Activated CD4-positive, alpha-beta T cell treated with anti-CD3 and anti-CD28 coated beads, Interleukin-2, Interleukin-6, amounts not matched to agents 100 ng/mL and 50 ng/mL, durations not matched to agents 16 hours and 8 hours (primary cell): ENCODE measurements around the gene RPH3AL.
"Not testable (repeated sequence)": the region's sequence is repeated elsewhere in the genome, so short reads cannot be mapped to it uniquely, and the experiment has no call there.

Experiments used
- DNase-seq: peaks from one replicate; pipeline ENCODE4 v3.0.0-alpha.2; 2020

The RPH3AL gene

DNA sequence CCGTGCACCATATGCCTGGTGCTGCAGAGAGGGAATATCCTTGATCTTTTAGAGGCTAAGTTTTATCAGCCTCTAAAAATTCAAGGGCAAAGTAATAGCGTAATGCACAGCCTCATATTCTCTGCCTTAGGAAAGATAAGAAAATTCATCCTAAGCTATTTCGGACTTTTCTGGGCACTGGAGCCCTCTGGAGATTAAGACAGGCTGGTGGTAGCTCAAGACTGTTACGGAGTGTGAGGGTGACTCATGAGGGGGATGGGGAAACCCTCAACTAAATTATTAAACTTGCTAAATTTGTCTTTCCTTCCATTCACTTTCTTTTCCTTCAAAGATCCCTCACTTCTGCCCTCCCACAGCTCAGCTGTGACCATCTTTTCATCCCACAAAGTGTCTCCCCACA is 73.3 kb downstream of the RPH3AL start:
- DNase-seq, result no peak

GRCh38 chr17:278676-279059 is 73.9 kb downstream of the RPH3AL start:
- no peak for DNase-seq

GRCh38 chr17:278055-278675 is 74.4 kb downstream of the RPH3AL start:
- DNase-seq, result no peak

- DNase-seq, result no peak
These were observed 77.7 kb downstream of the RPH3AL start for GRCh38 chr17:274902-275301.

DNA sequence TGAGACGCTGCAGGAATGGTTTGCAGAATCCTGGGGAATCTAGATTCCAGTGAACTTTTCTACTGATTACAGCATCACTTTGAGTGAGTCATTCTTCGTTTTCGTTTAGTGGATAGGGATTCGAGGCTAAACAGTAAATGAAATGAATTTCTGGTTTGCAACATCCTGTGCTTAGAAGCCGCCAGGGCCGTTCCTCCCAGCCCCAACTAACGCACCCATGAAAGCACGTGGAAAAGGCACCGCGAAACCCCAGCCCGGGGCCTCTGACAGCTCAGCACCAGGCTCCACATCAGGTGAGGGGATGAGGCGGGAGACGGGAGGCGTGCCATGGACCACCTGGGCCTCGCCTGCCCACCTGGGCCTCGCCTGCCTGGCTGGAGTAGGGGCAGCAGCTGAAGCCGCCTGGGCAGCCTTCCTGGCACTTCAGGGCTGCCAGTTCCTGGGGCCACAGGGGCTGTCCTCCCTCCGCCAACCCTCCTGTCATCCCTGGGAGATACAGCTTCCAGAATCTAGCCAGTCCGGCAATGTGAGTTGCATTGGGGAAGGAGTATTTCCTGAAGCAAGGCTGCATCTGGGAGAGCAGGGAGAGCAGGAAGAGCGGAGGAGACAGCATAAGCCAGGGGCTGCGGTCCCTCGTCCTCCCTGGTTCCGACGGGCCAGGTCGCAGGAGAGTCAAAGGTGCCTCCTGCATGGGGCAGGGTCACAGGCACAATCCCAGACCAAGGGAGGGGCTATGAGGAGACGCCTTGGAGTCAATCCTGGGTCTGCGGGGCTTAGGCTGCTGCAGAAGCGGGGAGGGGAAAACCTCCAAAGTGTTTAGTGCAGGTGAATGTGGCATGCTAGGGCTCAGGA is 78.4 kb downstream of the RPH3AL start:
- DNase-seq, result no peak

- not testable (repeated sequence) for DNase-seq
These were observed 79.8 kb downstream of the RPH3AL start for GRCh38 chr17:272856-273255.

- not testable (repeated sequence) for DNase-seq
These were observed 80.5 kb downstream of the RPH3AL start for GRCh38 chr17:271928-272623.

DNA sequence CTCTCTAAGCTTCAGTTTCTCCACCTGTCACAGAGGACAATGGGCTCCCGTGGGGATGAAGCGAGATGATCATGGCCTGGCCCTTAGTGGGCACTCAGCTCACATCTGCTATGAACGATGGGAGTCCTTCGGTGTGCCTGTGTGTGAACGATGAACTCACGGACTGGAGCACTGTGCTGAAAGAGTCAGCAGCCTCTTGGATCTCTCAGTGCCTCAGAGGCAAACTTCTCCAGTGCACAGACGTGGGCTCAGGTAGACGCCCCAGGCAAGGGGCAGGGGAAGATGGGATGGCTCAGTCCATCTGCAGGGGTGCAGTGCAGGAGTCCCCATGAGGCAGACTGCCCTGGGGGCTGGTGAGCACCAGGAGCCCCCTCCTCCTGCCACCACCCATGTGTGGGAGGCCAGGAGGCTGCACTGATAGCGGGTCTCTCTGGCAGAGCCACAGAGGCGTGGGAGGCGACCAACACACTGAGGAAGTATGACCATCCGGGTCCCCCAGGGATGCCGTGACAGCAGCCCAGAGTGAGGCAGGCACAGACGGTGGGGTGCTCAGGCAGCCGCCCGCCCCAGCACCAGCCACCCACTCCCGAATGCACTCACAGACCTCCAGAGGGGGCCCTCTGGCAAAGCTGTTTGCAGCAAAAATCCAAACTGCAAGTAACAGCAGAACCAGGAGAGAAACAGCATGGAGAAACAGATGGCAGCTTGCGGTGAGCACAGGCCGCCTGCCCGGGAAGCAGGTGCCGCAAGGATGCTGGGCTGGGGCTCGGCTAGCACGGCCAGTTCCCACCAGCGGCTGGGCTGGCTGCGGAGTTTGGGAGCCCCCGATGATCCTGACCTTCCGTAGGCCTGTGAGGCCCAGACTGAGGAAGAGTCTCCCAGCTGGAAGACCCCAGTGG is 82.7 kb downstream of the RPH3AL start:
- DNase-seq, result no peak

DNA sequence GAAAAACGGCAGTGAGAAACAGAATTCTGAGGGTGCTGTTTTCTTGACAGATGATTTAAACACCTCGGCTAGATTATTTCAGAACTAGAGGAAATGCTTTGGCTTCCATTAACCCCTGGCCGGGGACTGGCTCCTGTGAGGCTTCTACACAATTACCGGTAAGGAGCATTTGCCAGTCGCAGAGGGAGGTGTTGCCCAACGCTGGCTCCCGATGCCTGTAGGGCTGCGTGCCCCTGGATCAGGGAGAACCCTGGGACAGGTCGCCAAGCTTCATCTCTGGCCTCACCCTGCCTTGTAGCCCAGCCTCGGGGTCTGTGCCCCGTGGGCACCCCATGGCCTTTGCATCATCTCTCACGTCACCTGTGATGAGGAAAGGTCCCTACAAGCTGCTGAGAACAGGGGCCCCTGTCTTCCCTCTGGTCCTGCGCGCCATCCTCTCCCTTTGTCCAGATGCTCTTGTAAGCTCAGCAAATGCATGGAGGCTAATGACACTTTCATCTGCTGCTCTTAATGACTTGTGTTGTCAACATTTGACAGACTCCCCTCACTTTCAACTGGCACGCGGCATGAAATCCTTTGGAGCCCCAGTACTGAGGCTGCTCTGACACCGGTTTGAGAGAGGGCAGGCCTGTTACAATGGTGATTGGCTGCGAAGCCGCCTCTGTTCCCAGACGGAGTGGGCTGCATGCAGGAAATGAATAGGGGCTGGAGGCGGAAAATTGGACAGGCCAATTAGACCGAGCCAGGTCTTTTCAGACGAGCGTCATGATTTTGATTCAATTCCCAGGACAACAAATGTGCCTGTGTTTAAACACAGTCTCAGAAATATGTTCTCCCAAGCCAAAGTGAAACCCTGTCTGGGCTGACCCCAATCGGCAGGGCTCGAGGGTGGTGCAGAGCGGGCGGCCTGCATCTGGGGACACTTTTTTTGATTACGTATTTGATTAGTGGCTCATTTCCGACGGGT is 85.6 kb downstream of the RPH3AL start:
- DNase-seq, result no peak

- DNase-seq, result no peak
These were observed 86.4 kb downstream of the RPH3AL start for GRCh38 chr17:266219-266618.

- DNase-seq, result no peak
These were observed 86.9 kb downstream of the RPH3AL start for GRCh38 chr17:265718-266117.

GRCh38 chr17:263773-264172 is 88.8 kb downstream of the RPH3AL start:
- DNase-seq, result no peak

GRCh38 chr17:263271-263670 is 89.3 kb downstream of the RPH3AL start:
- DNase-seq, result no peak

DNA sequence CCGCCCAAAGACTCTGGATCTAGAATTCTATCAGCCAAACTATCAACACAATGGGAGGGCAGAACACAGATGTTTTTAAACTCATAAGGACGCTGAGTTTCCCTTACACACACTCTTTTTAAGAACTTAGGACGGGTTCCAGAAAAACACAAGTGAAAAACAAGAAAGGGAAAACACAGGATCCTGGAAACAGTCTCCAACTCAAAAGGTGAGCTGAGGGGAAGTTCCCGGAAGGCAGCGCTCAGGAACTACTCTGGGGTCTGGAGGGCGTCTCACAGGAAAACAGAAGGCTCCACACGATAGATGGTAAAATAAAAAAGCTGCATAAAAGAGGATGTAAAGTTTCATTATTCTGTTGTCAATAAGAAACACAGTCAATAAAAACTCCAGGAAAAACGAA is 91.0 kb downstream of the RPH3AL start:
- no peak for DNase-seq

- no peak for DNase-seq
These were observed 91.7 kb downstream of the RPH3AL start for GRCh38 chr17:260944-261343.

DNA sequence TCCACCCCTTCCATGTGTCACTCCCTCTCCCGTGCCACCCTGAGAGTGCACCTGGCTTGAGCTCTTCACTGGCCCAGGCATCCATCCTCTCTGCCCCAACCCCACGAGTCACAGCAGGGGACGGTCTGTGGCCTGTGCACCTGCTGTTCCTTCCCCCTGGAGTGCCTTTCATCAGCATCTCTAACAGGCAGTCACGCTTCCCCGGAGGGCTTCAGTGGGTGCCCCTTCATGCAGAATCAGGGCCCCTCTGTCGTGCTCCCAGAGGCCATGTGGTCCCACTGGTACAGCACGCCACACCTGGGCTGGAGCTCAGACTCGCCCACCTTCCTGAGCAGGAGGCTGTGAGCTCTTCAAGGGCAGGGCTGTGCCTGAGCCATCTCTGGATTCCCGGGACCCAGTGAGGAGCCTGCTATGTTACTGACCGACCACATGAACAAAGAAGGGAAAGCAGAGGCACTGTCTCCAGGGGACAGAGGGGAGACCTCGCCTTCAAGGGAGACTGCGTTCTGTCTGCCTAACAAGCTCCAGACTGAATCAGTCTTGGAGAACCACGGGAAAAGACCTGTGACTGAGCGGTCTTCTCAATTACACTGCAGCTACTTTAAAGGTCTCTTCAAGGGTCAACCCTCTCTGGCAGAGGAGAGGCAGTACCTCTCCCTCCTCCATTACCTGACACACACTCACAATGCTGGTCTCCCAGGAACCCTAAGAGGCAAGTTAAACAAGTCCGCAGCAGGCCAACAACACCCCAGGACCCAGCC is 92.4 kb downstream of the RPH3AL start:
- DNase-seq, result no peak

DNA sequence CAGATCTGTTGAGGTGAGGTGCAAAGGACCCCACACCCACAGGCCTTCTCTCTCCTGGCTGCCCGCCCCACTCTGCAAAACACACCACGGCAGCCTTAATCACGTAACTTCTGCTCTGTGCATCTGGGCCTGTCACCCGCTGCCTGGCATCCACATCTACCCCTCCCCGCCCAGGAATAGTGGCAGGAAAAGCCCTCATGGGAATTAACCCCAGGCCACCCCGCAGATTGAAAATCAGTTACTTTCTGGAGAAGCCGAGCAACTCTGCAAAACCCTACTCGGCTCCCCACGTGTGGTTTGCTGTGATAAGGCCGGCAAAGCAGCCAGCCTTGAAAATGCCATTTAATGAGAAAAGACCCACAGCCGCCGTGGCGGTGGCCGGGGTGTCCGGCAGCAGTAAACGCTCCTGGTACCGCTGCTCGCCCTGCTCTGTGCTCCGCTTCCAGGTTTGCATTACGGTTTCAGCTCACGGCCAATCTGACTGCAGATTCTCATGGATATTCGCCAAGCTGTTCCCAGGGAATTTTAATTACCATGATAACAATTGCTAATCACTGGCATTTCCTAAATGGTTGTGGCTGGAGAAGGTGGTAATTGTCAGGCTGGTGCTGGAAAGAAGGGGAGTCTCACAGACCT is 93.1 kb downstream of the RPH3AL start:
- DNase-seq, result no peak

- no peak for DNase-seq
These were observed 93.7 kb downstream of the RPH3AL start for GRCh38 chr17:258906-259305.

GRCh38 chr17:258045-258734 is 94.4 kb downstream of the RPH3AL start:
- no peak for DNase-seq
